GM23338 (cell line): ENCODE results near the gene GRID1. TPM values are rescaled to one million over a fixed set of nuclear protein-coding genes. Genes with fewer than 3 reads are reported as not detected.
A peak's percentile ranks its signal among the peaks of the same experiment; 100 is the strongest.

Experiments
- ATAC-seq: fragments of 200-7000 bp; cut with Tn5 transposase; 3 replicates; pipeline ENCODE4 v1.9.1; 2020
- DNase-seq: peaks from one replicate; pipeline ENCODE4 v3.0.0-alpha.2; 2015; ENCODE audit warnings: low spot score
- H2AFZ ChIP-seq: fragments of 200-600 bp; sonication (generic); 2 replicates; pipeline ENCODE4 v1.8.0; 2016; ENCODE audit warnings: antibody characterized with exemption, mild to moderate bottlenecking, moderate library complexity
- H3F3A ChIP-seq: fragments of 200-600 bp; sonication (generic); replicated peaks from 2 replicates; pipeline ENCODE4 v1.8.0; 2017; ENCODE audit warnings: antibody characterized with exemption, mixed run types, low read depth
- H3K27ac ChIP-seq: fragments of 200-600 bp; sonication (generic); 2 replicates; pipeline ENCODE4 v1.6.1; 2016; ENCODE audit warnings: low read depth
- H3K27me3 ChIP-seq: fragments of 200-600 bp; sonication (generic); 2 replicates; pipeline ENCODE4 v1.8.0; 2016; ENCODE audit warnings: mild to moderate bottlenecking, mixed run types, moderate library complexity; ENCODE audit not compliant: insufficient read depth
- H3K36me3 ChIP-seq: fragments of 200-600 bp; sonication (generic); 2 replicates; pipeline ENCODE4 v1.8.0; 2016; ENCODE audit warnings: mild to moderate bottlenecking; ENCODE audit not compliant: insufficient read depth
- H3K4me1 ChIP-seq: fragments of 200-600 bp; sonication (generic); 2 replicates; pipeline ENCODE4 v1.8.0; 2016; ENCODE audit warnings: mild to moderate bottlenecking, moderate library complexity; ENCODE audit not compliant: insufficient read depth
- H3K4me2 ChIP-seq: fragments of 200-600 bp; sonication (generic); 2 replicates; pipeline ENCODE4 v1.7.1; 2017; ENCODE audit warnings: mixed run types
- H3K4me3 ChIP-seq: fragments of 200-600 bp; sonication (generic); 2 replicates; pipeline ENCODE4 v1.6.1; 2016; ENCODE audit warnings: mixed run types
- H3K79me2 ChIP-seq: fragments of 200-600 bp; sonication (generic); replicated peaks from 2 replicates; pipeline ENCODE4 v1.8.0; 2017; ENCODE audit warnings: mild to moderate bottlenecking; ENCODE audit not compliant: insufficient read depth
- H3K9me2 ChIP-seq: fragments of 200-600 bp; sonication (generic); 2 replicates; pipeline ENCODE4 v1.8.0; 2017; ENCODE audit not compliant: insufficient read depth
- H4K20me1 ChIP-seq: fragments of 200-600 bp; sonication (generic); replicated peaks from 2 replicates; pipeline ENCODE4 v1.8.0; 2017; ENCODE audit warnings: mild to moderate bottlenecking; ENCODE audit not compliant: insufficient read depth
- H3K27ac Mint-ChIP-seq: 2 replicates; pipeline ENCODE4 v1.8.0; 2020; ENCODE audit warnings: inconsistent platforms, mild to moderate bottlenecking, moderate library complexity, mixed read lengths
- H3K27me3 Mint-ChIP-seq: 3 replicates; pipeline ENCODE4 v1.8.0; 2022; ENCODE audit warnings: low read depth, mild to moderate bottlenecking, moderate library complexity, mixed read lengths, inconsistent platforms; ENCODE audit not compliant: insufficient read depth, poor library complexity
- H3K36me3 Mint-ChIP-seq: 3 replicates; pipeline ENCODE4 v1.8.0; 2021; ENCODE audit warnings: low read depth, mild to moderate bottlenecking, inconsistent platforms, moderate library complexity, mixed read lengths
- H3K4me1 Mint-ChIP-seq: 3 replicates; pipeline ENCODE4 v1.8.0; 2020; ENCODE audit warnings: mild to moderate bottlenecking, inconsistent platforms, mixed read lengths
- H3K4me3 Mint-ChIP-seq: 3 replicates; pipeline ENCODE4 v1.8.0; 2021; ENCODE audit warnings: moderate library complexity, mild to moderate bottlenecking, inconsistent platforms, mixed read lengths
- H3K9me3 Mint-ChIP-seq: 3 replicates; pipeline ENCODE4 v1.8.0; 2020; ENCODE audit warnings: moderate library complexity, mild to moderate bottlenecking, inconsistent platforms, mixed read lengths
- CREB1 ChIP-seq: fragments of 250-450 bp; sonication (Bioruptor Pico); IDR thresholded peaks from 2 replicates; pipeline ENCODE4 v1.5.0; 2020; ENCODE audit warnings: low read depth, mild to moderate bottlenecking, moderate library complexity
- EZH2 ChIP-seq: fragments of 200-600 bp; sonication (generic); IDR thresholded peaks from one replicate; pipeline ENCODE4 v1.8.0; 2017; ENCODE audit warnings: antibody characterized with exemption, mild to moderate bottlenecking, low read depth; ENCODE audit not compliant: unreplicated experiment
- STAT1 ChIP-seq: IDR thresholded peaks from one replicate; pipeline ENCODE4 v1.6.1; 2016; ENCODE audit warnings: antibody characterized with exemption; ENCODE audit not compliant: unreplicated experiment
- ZNF114 ChIP-seq: fragments of 250-450 bp; sonication (Bioruptor Pico); IDR thresholded peaks from 2 replicates; pipeline ENCODE4 v1.5.0; 2020; ENCODE audit warnings: mild to moderate bottlenecking, moderate library complexity
- polyA plus RNA-seq: library from polyadenylated mRNA; unstranded; fragments of >200 nt; fragmentation: Nextera tagmentation; extraction: Ambion mirVana; gene quantifications from 2 replicates; pipeline ENCODE4 v1.2.1, GENCODE V29; 2016
- total RNA-seq: library from RNA; depleted of rRNA; stranded (reverse); fragments of >200 nt; shearing (Covaris generic); gene quantifications from 2 replicates; pipeline ENCODE4 v1.2.3, GENCODE V29; 2014
- TF ChIP-seq, protein P1 (sequence below), 2 experiments: fragments of 200-600 bp in 1 of 2; sonication (generic) in 1 of 2; conservative IDR thresholded peaks; 2 replicates each; pipeline versions ENCODE4 v1.5.1 to v1.6.1; 2016 to 2017; ENCODE audit warnings: antibody characterized with exemption in 2 of 2, low read depth in 2 of 2, mild to moderate bottlenecking in 2 of 2, moderate library complexity in 1 of 2
- TF ChIP-seq, protein P2 (sequence below): fragments of 250-450 bp; sonication (Bioruptor Pico); IDR thresholded peaks from 2 replicates; pipeline ENCODE4 v1.5.0; 2020; ENCODE audit warnings: mild to moderate bottlenecking, moderate library complexity
- TF ChIP-seq, protein P3 (sequence below): IDR thresholded peaks from one replicate; pipeline ENCODE4 v1.6.1; 2018; ENCODE audit warnings: antibody characterized with exemption; ENCODE audit not compliant: unreplicated experiment
- TF ChIP-seq, protein P4 (sequence below): IDR thresholded peaks from 2 replicates; pipeline ENCODE4 v1.6.1; 2016; ENCODE audit warnings: antibody characterized with exemption

GRID1 gene
- total and polyA plus RNA-seq, 2 experiments from 2014 or later = 0.14 to 0.15 TPM

DNA sequence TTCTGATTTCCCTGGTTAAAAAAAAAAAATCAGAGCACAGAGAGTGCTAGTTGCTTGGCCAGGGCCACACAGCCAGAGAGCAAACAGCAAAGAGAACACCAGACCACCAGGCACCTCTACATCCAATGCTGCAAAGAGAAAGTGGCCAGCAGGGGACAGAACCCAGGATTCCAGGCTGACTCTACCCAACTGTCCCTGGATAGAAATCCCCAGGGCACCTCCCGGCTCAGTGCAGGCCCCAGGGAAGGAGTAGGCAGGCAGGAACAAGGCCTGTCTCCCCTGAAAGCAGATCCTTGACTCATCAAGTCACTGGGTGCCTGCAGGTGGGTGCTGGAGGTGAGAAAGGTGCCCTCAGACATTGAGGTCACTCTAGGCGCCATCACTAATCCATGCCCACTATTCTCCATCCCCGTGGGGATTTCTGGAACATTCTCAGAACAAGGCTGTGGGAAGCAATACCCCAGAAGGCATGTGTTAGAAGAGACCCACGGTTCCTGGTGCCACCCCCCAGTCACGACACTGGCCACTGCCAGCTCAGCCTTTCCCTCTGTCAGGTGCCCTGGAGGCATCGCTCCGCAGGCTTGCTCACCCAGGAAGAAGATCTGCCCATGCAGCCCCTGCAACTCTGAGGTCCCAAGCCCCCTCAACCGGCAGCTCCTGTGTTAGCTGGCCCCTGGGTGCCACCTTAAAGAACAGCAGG lies 154.8 kb downstream of the GRID1 start:
- Histone ChIP-seq H3K27ac (no peak overlapping the region), H3K9me2 (no peaks in the 10 kb centered on the region), H3F3A (no peaks in the 10 kb centered on the region), H3K4me2 (no peak overlapping the region), H3K4me1 (no peaks in the 10 kb centered on the region), H3K4me3 (no peak overlapping the region), H3K27me3 (no peaks in the 10 kb centered on the region), H4K20me1 (no peaks in the 10 kb centered on the region), H3K79me2 (no peaks in the 10 kb centered on the region), H2AFZ (no peak overlapping the region), H3K36me3 (no peaks in the 10 kb centered on the region)
- ATAC-seq (peak; percentile 72), DNase-seq (peak; percentile 21)
- no peaks in the 10 kb centered on the region; the same call in 2 of the 3 replicates for H3K36me3 Mint-ChIP-seq
- H3K27ac Mint-ChIP-seq = no peak overlapping the region
- no peaks in the 10 kb centered on the region for H3K27me3 Mint-ChIP-seq
- no peaks in the 10 kb centered on the region for H3K4me1 Mint-ChIP-seq
- no peak overlapping the region for H3K4me3 Mint-ChIP-seq
- no peaks in the 10 kb centered on the region; the same call in 2 of the 3 replicates for H3K9me3 Mint-ChIP-seq
- TF ChIP-seq, protein P1, sequence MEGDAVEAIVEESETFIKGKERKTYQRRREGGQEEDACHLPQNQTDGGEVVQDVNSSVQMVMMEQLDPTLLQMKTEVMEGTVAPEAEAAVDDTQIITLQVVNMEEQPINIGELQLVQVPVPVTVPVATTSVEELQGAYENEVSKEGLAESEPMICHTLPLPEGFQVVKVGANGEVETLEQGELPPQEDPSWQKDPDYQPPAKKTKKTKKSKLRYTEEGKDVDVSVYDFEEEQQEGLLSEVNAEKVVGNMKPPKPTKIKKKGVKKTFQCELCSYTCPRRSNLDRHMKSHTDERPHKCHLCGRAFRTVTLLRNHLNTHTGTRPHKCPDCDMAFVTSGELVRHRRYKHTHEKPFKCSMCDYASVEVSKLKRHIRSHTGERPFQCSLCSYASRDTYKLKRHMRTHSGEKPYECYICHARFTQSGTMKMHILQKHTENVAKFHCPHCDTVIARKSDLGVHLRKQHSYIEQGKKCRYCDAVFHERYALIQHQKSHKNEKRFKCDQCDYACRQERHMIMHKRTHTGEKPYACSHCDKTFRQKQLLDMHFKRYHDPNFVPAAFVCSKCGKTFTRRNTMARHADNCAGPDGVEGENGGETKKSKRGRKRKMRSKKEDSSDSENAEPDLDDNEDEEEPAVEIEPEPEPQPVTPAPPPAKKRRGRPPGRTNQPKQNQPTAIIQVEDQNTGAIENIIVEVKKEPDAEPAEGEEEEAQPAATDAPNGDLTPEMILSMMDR (conservative IDR thresholded peaks at IDR 0.05; ENCODE audit: low read depth in 2 of 2) = peak; percentile 21 to 34; a peak in 3 of 4 replicates
- TF ChIP-seq EZH2 = no peak
- no peak for TF ChIP-seq ZNF114 (CRISPR knock-in tag)
- TF ChIP-seq CREB1 (CRISPR knock-in tag) = no peak

DNA sequence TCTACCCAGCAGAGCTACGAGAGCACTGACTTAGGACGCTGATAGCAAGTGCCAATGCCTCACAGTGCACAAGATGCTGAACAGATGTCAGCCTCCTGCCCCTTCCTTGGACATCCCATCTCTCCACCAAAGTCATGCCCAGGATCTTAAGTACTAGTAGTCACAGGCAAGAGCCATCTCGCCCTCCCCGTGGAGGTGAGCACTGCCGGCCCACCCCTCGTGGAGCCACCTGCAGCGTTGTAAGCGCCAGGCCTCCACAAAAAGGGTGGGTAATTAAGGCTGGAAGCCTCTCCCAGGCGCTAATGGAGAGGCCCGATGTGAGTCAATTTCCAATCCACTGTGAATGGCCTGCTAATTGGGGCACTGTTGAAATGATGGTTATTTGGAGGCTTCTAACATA lies 156.2 kb downstream of the GRID1 start:
- Mint-ChIP-seq H3K4me3 (no peak overlapping the region), H3K9me3 (no peaks in the 10 kb centered on the region; the same call in 2 of the 3 replicates), H3K4me1 (no peaks in the 10 kb centered on the region), H3K27me3 (peaks cover 8% of the 10 kb centered on the region), H3K36me3 (no peaks in the 10 kb centered on the region), H3K27ac (no peak overlapping the region)
- H2AFZ ChIP-seq = no peak overlapping the region
- no peaks in the 10 kb centered on the region for H3K27me3 ChIP-seq
- H3K79me2 ChIP-seq = no peaks in the 10 kb centered on the region
- no peak overlapping the region for H3K4me2 ChIP-seq
- H3K27ac ChIP-seq = no peak overlapping the region
- DNase-seq (no peak), ATAC-seq (no peak)
- H3F3A ChIP-seq = no peaks in the 10 kb centered on the region
- no peaks in the 10 kb centered on the region for H3K4me1 ChIP-seq
- H3K36me3 ChIP-seq = no peaks in the 10 kb centered on the region
- no peaks in the 10 kb centered on the region for H4K20me1 ChIP-seq
- no peak overlapping the region for H3K4me3 ChIP-seq
- H3K9me2 ChIP-seq = no peaks in the 10 kb centered on the region
- TF ChIP-seq ZNF114 (CRISPR knock-in tag) (no peak), EZH2 (no peak), STAT1 (no peak)
- TF ChIP-seq, protein P2, sequence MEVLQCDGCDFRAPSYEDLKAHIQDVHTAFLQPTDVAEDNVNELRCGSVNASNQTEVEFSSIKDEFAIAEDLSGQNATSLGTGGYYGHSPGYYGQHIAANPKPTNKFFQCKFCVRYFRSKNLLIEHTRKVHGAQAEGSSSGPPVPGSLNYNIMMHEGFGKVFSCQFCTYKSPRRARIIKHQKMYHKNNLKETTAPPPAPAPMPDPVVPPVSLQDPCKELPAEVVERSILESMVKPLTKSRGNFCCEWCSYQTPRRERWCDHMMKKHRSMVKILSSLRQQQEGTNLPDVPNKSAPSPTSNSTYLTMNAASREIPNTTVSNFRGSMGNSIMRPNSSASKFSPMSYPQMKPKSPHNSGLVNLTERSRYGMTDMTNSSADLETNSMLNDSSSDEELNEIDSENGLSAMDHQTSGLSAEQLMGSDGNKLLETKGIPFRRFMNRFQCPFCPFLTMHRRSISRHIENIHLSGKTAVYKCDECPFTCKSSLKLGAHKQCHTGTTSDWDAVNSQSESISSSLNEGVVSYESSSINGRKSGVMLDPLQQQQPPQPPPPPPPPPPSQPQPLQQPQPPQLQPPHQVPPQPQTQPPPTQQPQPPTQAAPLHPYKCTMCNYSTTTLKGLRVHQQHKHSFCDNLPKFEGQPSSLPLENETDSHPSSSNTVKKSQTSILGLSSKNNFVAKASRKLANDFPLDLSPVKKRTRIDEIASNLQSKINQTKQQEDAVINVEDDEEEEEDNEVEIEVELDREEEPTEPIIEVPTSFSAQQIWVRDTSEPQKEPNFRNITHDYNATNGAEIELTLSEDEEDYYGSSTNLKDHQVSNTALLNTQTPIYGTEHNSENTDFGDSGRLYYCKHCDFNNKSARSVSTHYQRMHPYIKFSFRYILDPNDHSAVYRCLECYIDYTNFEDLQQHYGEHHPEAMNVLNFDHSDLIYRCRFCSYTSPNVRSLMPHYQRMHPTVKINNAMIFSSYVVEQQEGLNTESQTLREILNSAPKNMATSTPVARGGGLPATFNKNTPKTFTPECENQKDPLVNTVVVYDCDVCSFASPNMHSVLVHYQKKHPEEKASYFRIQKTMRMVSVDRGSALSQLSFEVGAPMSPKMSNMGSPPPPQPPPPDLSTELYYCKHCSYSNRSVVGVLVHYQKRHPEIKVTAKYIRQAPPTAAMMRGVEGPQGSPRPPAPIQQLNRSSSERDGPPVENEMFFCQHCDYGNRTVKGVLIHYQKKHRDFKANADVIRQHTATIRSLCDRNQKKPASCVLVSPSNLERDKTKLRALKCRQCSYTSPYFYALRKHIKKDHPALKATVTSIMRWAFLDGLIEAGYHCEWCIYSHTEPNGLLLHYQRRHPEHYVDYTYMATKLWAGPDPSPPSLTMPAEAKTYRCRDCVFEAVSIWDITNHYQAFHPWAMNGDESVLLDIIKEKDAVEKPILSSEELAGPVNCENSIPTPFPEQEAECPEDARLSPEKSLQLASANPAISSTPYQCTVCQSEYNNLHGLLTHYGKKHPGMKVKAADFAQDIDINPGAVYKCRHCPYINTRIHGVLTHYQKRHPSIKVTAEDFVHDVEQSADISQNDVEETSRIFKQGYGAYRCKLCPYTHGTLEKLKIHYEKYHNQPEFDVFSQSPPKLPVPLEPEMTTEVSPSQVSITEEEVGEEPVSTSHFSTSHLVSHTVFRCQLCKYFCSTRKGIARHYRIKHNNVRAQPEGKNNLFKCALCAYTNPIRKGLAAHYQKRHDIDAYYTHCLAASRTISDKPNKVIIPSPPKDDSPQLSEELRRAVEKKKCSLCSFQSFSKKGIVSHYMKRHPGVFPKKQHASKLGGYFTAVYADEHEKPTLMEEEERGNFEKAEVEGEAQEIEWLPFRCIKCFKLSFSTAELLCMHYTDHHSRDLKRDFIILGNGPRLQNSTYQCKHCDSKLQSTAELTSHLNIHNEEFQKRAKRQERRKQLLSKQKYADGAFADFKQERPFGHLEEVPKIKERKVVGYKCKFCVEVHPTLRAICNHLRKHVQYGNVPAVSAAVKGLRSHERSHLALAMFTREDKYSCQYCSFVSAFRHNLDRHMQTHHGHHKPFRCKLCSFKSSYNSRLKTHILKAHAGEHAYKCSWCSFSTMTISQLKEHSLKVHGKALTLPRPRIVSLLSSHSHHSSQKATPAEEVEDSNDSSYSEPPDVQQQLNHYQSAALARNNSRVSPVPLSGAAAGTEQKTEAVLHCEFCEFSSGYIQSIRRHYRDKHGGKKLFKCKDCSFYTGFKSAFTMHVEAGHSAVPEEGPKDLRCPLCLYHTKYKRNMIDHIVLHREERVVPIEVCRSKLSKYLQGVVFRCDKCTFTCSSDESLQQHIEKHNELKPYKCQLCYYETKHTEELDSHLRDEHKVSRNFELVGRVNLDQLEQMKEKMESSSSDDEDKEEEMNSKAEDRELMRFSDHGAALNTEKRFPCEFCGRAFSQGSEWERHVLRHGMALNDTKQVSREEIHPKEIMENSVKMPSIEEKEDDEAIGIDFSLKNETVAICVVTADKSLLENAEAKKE (CRISPR knock-in tag) = no peak
- TF ChIP-seq, protein P3, sequence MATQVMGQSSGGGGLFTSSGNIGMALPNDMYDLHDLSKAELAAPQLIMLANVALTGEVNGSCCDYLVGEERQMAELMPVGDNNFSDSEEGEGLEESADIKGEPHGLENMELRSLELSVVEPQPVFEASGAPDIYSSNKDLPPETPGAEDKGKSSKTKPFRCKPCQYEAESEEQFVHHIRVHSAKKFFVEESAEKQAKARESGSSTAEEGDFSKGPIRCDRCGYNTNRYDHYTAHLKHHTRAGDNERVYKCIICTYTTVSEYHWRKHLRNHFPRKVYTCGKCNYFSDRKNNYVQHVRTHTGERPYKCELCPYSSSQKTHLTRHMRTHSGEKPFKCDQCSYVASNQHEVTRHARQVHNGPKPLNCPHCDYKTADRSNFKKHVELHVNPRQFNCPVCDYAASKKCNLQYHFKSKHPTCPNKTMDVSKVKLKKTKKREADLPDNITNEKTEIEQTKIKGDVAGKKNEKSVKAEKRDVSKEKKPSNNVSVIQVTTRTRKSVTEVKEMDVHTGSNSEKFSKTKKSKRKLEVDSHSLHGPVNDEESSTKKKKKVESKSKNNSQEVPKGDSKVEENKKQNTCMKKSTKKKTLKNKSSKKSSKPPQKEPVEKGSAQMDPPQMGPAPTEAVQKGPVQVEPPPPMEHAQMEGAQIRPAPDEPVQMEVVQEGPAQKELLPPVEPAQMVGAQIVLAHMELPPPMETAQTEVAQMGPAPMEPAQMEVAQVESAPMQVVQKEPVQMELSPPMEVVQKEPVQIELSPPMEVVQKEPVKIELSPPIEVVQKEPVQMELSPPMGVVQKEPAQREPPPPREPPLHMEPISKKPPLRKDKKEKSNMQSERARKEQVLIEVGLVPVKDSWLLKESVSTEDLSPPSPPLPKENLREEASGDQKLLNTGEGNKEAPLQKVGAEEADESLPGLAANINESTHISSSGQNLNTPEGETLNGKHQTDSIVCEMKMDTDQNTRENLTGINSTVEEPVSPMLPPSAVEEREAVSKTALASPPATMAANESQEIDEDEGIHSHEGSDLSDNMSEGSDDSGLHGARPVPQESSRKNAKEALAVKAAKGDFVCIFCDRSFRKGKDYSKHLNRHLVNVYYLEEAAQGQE = no peak
- TF ChIP-seq, protein P4, sequence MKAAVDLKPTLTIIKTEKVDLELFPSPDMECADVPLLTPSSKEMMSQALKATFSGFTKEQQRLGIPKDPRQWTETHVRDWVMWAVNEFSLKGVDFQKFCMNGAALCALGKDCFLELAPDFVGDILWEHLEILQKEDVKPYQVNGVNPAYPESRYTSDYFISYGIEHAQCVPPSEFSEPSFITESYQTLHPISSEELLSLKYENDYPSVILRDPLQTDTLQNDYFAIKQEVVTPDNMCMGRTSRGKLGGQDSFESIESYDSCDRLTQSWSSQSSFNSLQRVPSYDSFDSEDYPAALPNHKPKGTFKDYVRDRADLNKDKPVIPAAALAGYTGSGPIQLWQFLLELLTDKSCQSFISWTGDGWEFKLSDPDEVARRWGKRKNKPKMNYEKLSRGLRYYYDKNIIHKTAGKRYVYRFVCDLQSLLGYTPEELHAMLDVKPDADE = no peak
